Gastroesophageal sphincter (tissue), 3 donors: Measurements from ENCODE around the gene RPS6KC1.

ENCODE experiments used
- EP300 ChIP-seq: sonication (generic); formaldehyde crosslinking; IDR thresholded peaks from one replicate; pipeline ENCODE4 v1.6.1; 2017; ENCODE audit warnings: antibody characterized with exemption, mild to moderate bottlenecking
- POLR2A ChIP-seq, 2 donors: fragments of 450-650 bp; IDR thresholded peaks; one replicate each; pipeline ENCODE4 v1.6.1; 2017; ENCODE audit warnings: antibody characterized with exemption in 2 of 2, mild to moderate bottlenecking in 2 of 2, moderate library complexity in 1 of 2
- POLR2AphosphoS5 ChIP-seq: sonication (generic); formaldehyde crosslinking; IDR thresholded peaks from one replicate; pipeline ENCODE4 v1.6.1; 2017; ENCODE audit warnings: antibody characterized with exemption
- TF ChIP-seq, protein P1 (sequence below), 4 experiments: fragments of 200-600 bp in 2 of 4; fragments of 450-650 bp in 2 of 4; sonication (generic) in 1 of 4; IDR thresholded peaks; one replicate each; pipeline ENCODE4 v1.5.1; 2017 to 2019; ENCODE audit warnings: antibody characterized with exemption in 4 of 4, mild to moderate bottlenecking in 2 of 4, moderate library complexity in 2 of 4

- TF ChIP-seq, protein P1, sequence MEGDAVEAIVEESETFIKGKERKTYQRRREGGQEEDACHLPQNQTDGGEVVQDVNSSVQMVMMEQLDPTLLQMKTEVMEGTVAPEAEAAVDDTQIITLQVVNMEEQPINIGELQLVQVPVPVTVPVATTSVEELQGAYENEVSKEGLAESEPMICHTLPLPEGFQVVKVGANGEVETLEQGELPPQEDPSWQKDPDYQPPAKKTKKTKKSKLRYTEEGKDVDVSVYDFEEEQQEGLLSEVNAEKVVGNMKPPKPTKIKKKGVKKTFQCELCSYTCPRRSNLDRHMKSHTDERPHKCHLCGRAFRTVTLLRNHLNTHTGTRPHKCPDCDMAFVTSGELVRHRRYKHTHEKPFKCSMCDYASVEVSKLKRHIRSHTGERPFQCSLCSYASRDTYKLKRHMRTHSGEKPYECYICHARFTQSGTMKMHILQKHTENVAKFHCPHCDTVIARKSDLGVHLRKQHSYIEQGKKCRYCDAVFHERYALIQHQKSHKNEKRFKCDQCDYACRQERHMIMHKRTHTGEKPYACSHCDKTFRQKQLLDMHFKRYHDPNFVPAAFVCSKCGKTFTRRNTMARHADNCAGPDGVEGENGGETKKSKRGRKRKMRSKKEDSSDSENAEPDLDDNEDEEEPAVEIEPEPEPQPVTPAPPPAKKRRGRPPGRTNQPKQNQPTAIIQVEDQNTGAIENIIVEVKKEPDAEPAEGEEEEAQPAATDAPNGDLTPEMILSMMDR (IDR thresholded peaks at IDR 0.05), result no peak
- TF ChIP-seq EP300 (no peak), POLR2AphosphoS5 (no peak), POLR2A (IDR thresholded peaks at IDR 0.05) (no peak)
Observed at GRCh38 chr1:213231795-213232231, 180.8 kb downstream of the RPS6KC1 start.
